Measurements from ENCODE around the gene HES2. TPM values are rescaled to one million over a fixed set of nuclear protein-coding genes. Genes with fewer than 3 reads are reported as not detected.
"Not testable (repeated sequence)": the region's sequence is repeated elsewhere in the genome, so short reads cannot be mapped to it uniquely, and the experiment has no call there.

HES2 gene
- total RNA-seq, 2 donors from 2014 or later = 14.2 to 24.0 TPM

GRCh38 chr1:6456800-6457466, 37.2 kb upstream of the HES2 start:
- no peak for TF ChIP-seq CTCF (IDR thresholded peaks at IDR 0.05)
- no peak for DNase-seq
- no peaks in the 10 kb centered on the region for H3K36me3 ChIP-seq
- H3K27ac ChIP-seq = no peak overlapping the region
- no peaks in the 10 kb centered on the region for H3K4me1 ChIP-seq
- intact Hi-C loops (cut with DNase I) = no loop called here
- H3K9me3 ChIP-seq = no peaks in the 10 kb centered on the region
- no peak overlapping the region for H3K4me3 ChIP-seq
- H3K27me3 ChIP-seq = peaks cover 5% of the 10 kb centered on the region
- H3K9ac ChIP-seq (ENCODE audit: low read depth in 2 of 2, low read length in 2 of 2) = no peak overlapping the region

GRCh38 chr1:6455752-6456520, 36.2 kb upstream of the HES2 start:
- DNase-seq; H3K4me3 ChIP-seq; intact Hi-C loops (cut with DNase I); H3K27me3 ChIP-seq; H3K9me3 ChIP-seq; H3K27ac ChIP-seq; H3K4me1 ChIP-seq; H3K36me3 ChIP-seq; H3K9ac ChIP-seq (ENCODE audit: low read depth in 2 of 2, low read length in 2 of 2): not testable (repeated sequence)

DNA sequence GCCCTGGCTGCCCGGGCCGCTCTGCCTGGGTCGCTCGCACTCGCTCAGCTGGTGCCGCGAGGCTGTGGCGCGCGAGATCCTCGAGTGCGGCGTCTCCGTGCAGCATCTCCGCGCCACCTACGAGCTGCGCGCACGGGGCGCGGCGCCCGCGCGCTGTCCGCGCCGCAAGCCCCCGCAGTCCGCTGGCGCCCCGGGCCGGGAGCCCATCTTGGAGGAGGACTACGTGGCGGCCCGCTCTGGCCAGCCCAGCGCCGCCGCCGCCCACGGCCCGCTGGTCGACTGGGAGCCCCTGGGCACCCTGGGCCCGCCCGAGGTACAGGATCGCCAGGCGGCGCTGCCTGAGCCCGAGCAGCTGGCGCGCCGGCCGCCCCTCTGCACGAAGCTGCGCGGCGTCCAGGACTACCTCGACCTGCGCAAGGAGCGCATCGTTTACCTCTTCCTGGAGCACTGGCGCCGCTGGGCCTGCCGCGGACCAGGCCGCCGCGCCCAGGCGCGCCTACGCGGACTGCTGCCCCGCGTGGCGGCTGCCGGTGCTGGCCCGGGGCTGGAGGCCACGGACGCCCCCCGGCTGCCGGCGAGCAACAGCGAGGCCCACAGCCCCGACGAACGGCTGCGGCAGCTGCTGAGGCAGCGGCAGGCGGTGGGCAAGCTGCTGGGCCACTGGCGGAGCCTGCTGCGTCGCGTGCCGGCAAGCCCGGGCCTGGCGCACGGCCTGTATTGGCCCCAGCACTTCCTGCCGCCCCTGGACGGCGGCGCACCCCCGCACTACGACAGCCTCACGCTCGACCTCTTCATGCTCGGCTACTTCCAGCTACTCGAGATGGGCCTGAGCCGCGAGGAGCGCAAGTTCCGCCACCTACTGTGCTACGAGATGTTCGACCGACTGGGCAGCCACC, 35.4 kb upstream of the HES2 start:
- no peak for DNase-seq
- H3K4me3 ChIP-seq = no peak overlapping the region

DNA sequence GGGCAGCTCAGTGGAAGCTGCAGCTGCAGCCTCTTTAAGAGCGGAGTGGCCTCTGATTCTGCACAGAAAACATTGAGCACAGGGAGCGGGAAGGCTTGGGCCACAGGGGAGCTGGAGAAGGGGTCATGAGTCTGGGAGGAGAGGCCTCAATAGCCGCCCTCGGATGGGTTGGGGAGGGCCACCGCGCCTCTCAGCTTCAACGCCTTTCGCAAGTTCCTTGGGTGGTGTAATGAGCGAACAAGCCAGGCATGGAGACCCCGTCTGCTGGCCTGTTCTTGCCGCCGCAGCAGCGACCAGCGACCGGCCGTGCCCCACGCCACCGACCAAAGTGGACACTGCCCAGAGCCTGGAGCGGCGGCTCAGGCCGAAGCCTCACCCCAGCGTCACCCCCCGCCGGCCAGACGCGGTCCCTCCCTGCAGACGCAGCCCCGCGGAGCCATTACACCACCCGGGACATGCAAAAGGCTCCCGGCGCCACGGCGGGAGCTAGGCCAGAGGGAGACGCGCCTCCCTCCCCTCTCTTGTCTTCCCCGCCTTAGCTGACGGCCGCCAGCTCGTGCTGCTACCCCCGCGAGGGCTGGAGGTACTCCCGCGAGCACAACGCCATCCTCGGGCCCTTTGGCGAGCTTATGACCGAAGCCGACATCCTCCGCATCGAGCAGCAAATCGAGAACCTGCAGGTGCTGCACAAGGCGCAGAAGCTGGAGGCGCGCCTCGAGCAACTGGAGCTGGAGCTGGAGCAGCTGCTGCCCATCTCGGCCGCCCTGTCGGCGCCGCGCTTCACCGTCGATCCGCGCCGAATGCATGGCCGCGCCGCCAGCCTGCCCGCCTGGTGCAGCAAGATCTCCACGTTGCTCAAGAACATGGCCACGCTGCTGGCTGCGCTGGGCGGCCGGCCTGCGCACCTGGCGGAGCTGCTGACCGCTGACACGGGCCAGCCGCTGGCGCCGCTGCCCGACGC, 34.5 kb upstream of the HES2 start:
- H3K4me3 ChIP-seq; H3K27me3 ChIP-seq; DNase-seq; H3K4me1 ChIP-seq; intact Hi-C loops (cut with DNase I); H3K9ac ChIP-seq (ENCODE audit: low read depth in 2 of 2, low read length in 2 of 2); H3K9me3 ChIP-seq; H3K27ac ChIP-seq; H3K36me3 ChIP-seq: not testable (repeated sequence)

More for the DNA sequence above, 35.4 kb upstream of the HES2 start:
- Histone ChIP-seq H3K27me3 (peaks cover 5% of the 10 kb centered on the region), H3K36me3 (no peaks in the 10 kb centered on the region), H3K4me1 (peaks cover under 1% of the 10 kb centered on the region), H3K9ac (ENCODE audit: low read depth in 2 of 2, low read length in 2 of 2) (no peak overlapping the region), H3K27ac (no peak overlapping the region), H3K9me3 (no peaks in the 10 kb centered on the region)
- TF ChIP-seq CTCF (IDR thresholded peaks at IDR 0.05) = no peak
- intact Hi-C loops (cut with DNase I) = no loop called here

GRCh38 chr1:6450943-6451373, 31.2 kb upstream of the HES2 start:
- TF ChIP-seq CTCF (IDR thresholded peaks at IDR 0.05) = no peak
- H3K27ac ChIP-seq = peak overlapping the region; percentile 70
- no peak overlapping the region for H3K9ac ChIP-seq (ENCODE audit: low read depth in 2 of 2, low read length in 2 of 2)
- H3K4me3 ChIP-seq = peak overlapping the region; percentile 13
- peaks cover 25% of the 10 kb centered on the region for H3K27me3 ChIP-seq
- DNase-seq = peak; percentile 93
- no peaks in the 10 kb centered on the region for H3K9me3 ChIP-seq
- H3K36me3 ChIP-seq = no peaks in the 10 kb centered on the region
- peaks cover 9% of the 10 kb centered on the region for H3K4me1 ChIP-seq
- intact Hi-C loops (cut with DNase I) = no loop called here

- H3K9me3 ChIP-seq; DNase-seq; intact Hi-C loops (cut with DNase I); H3K4me3 ChIP-seq; H3K9ac ChIP-seq (ENCODE audit: low read depth in 2 of 2, low read length in 2 of 2); H3K4me1 ChIP-seq; H3K36me3 ChIP-seq: not testable (repeated sequence)
- Histone ChIP-seq H3K27me3 (peaks cover 25% of the 10 kb centered on the region), H3K27ac (peak overlapping the region; percentile 70)
These were observed 30.8 kb upstream of the HES2 start for GRCh38 chr1:6450486-6450885.
